Measurements from ENCODE around the gene DNAJC11. TPM values are rescaled to one million over a fixed set of nuclear protein-coding genes. Genes with fewer than 3 reads are reported as not detected.

The DNAJC11 gene
- total RNA-seq, 2 donors from 2014 or later = 64.7 to 71.1 TPM

GRCh38 chr1:6672558-6672957 is 29.1 kb downstream of the DNAJC11 start:
- H3K36me3 ChIP-seq (ENCODE audit: control insufficient read depth, insufficient read depth, low read length) = peaks cover 64% of the 10 kb centered on the region
- no peak overlapping the region for H3K4me3 ChIP-seq (ENCODE audit: low read length)
- H3K4me3 Mint-ChIP-seq = no peak overlapping the region
- no peaks in the 10 kb centered on the region for H3K4me1 Mint-ChIP-seq
- no peaks in the 10 kb centered on the region for H3K4me1 ChIP-seq (ENCODE audit: control insufficient read depth, insufficient read depth, low read length)
- no peak overlapping the region for H3K9ac ChIP-seq (ENCODE audit: extremely low read depth, low read length, poor library complexity, severe bottlenecking)
- H3K36me3 Mint-ChIP-seq (ENCODE audit: low read depth) = peaks cover 71% of the 10 kb centered on the region
- H3K27ac ChIP-seq (ENCODE audit: low read depth, low read length) = no peak overlapping the region
- 91 to 100% methylated on average over 2 of the region's 2 CpGs for WGBS, 2 experiments (ENCODE audit: insufficient coverage in 1 of 2, insufficient read length in 1 of 2)
- no peak overlapping the region for H3K27ac Mint-ChIP-seq
- no peak for TF ChIP-seq CTCF (conservative IDR thresholded peaks at IDR 0.05)
- peaks cover 3% of the 10 kb centered on the region for H3K9me3 Mint-ChIP-seq
- no peaks in the 10 kb centered on the region for H3K9me3 ChIP-seq (ENCODE audit: control insufficient read depth, low read length)
- H3K27me3 ChIP-seq (ENCODE audit: control insufficient read depth, insufficient read depth, low read length, poor library complexity, severe bottlenecking) = no peaks in the 10 kb centered on the region
- no peak for DNase-seq
- H3K27me3 Mint-ChIP-seq (ENCODE audit: insufficient read depth) = no peaks in the 10 kb centered on the region

- H3K27me3 Mint-ChIP-seq (ENCODE audit: insufficient read depth) = no peaks in the 10 kb centered on the region
- no peaks in the 10 kb centered on the region for H3K4me1 ChIP-seq (ENCODE audit: control insufficient read depth, insufficient read depth, low read length)
- H3K9ac ChIP-seq (ENCODE audit: extremely low read depth, low read length, poor library complexity, severe bottlenecking) = no peak overlapping the region
These were observed 33.1 kb downstream of the DNAJC11 start for GRCh38 chr1:6668503-6668902.

GRCh38 chr1:6667139-6667538 is 34.5 kb downstream of the DNAJC11 start:
- peak; percentile 20 for DNase-seq
- Mint-ChIP-seq H3K4me1 (no peaks in the 10 kb centered on the region), H3K4me3 (no peak overlapping the region), H3K27me3 (ENCODE audit: insufficient read depth) (no peaks in the 10 kb centered on the region), H3K27ac (no peak overlapping the region), H3K36me3 (ENCODE audit: low read depth) (peaks cover 80% of the 10 kb centered on the region), H3K9me3 (peaks cover 3% of the 10 kb centered on the region)
- no peak for TF ChIP-seq CTCF (conservative IDR thresholded peaks at IDR 0.05)
- Histone ChIP-seq H3K9ac (ENCODE audit: extremely low read depth, low read length, poor library complexity, severe bottlenecking) (no peak overlapping the region), H3K36me3 (ENCODE audit: control insufficient read depth, insufficient read depth, low read length) (peaks cover 78% of the 10 kb centered on the region), H3K9me3 (ENCODE audit: control insufficient read depth, low read length) (no peaks in the 10 kb centered on the region), H3K4me3 (ENCODE audit: low read length) (no peak overlapping the region), H3K4me1 (ENCODE audit: control insufficient read depth, insufficient read depth, low read length) (no peaks in the 10 kb centered on the region), H3K27ac (ENCODE audit: low read depth, low read length) (no peak overlapping the region), H3K27me3 (ENCODE audit: control insufficient read depth, insufficient read depth, low read length, poor library complexity, severe bottlenecking) (no peaks in the 10 kb centered on the region)
- 95 to 98% methylated on average over 6 of the region's 6 CpGs for WGBS, 2 experiments (ENCODE audit: insufficient coverage in 1 of 2, insufficient read length in 1 of 2)

More at GRCh38 chr1:6668503-6668902, 33.1 kb downstream of the DNAJC11 start:
- no peak for TF ChIP-seq CTCF (conservative IDR thresholded peaks at IDR 0.05)
- Mint-ChIP-seq H3K27ac (peak overlapping the region; percentile 61), H3K4me3 (no peak overlapping the region), H3K9me3 (peaks cover 3% of the 10 kb centered on the region), H3K36me3 (ENCODE audit: low read depth) (peaks cover 77% of the 10 kb centered on the region), H3K4me1 (no peaks in the 10 kb centered on the region)
- DNase-seq = no peak
- WGBS, 2 experiments (ENCODE audit: insufficient coverage in 1 of 2, insufficient read length in 1 of 2) = 96 to 100% methylated on average over 2 to 9 of the region's 9 CpGs
- no peaks in the 10 kb centered on the region for H3K9me3 ChIP-seq (ENCODE audit: control insufficient read depth, low read length)
- H3K36me3 ChIP-seq (ENCODE audit: control insufficient read depth, insufficient read depth, low read length) = peaks cover 74% of the 10 kb centered on the region
- H3K27ac ChIP-seq (ENCODE audit: low read depth, low read length) = no peak overlapping the region
- H3K27me3 ChIP-seq (ENCODE audit: control insufficient read depth, insufficient read depth, low read length, poor library complexity, severe bottlenecking) = no peaks in the 10 kb centered on the region
- H3K4me3 ChIP-seq (ENCODE audit: low read length) = no peak overlapping the region

Data from endodermal cell (in vitro differentiated cells).